ENCODE measurements around the gene ADARB2. TPM values are rescaled to one million over a fixed set of nuclear protein-coding genes. Genes with fewer than 3 reads are reported as not detected.
A peak's percentile ranks its signal among the peaks of the same experiment; 100 is the strongest.
"Not testable (repeated sequence)": the region's sequence is repeated elsewhere in the genome, so short reads cannot be mapped to it uniquely, and the experiment has no call there.

ADARB2 gene
- total RNA-seq, 2 experiments from 2014 or later: 1.3 to 1.4 TPM

DNA sequence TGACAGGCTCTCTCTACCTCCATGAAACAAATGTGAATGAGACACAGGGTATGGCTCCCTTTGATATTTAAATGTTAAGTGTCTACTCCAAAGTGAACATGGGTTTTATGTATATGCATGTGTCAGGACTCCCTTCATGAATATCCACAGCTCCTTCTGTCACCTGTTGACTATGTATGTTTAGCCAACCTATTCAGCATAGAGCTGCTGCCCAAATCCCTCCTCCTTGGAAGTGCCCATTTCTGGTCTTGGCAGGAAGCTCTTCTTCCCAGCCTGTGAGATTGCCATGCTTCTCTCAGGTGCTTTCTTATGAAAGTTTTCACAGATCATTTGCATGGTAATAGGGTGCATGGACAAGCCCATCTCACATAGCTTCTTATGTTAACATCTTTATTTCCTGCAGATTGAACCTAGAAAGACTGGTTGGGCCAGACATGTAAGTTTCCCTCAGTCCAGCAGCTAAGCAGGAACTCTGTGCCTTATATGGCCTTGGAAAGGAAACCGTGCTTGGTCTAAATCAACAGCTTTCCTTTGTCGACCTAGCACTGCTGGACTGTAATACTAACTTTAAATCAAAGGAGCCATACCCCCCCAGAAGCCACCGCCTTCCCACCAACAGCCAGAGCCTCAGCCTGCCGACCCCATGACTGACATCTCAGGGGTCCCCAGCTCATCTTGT is 288.9 kb downstream of the ADARB2 start:
- Mint-ChIP-seq H3K4me3 (no peak overlapping the region), H3K9me3 (no peaks in the 10 kb centered on the region), H3K4me1 (ENCODE audit: low read depth) (no peaks in the 10 kb centered on the region), H3K36me3 (ENCODE audit: low read depth) (no peaks in the 10 kb centered on the region), H3K27ac (no peak overlapping the region), H3K27me3 (ENCODE audit: low read depth) (peaks cover 20% of the 10 kb centered on the region)
- CTCF ChIA-PET: no interaction called here
- no peak for DNase-seq
- intact Hi-C loops (cut with micrococcal nuclease): no loop called here

DNA sequence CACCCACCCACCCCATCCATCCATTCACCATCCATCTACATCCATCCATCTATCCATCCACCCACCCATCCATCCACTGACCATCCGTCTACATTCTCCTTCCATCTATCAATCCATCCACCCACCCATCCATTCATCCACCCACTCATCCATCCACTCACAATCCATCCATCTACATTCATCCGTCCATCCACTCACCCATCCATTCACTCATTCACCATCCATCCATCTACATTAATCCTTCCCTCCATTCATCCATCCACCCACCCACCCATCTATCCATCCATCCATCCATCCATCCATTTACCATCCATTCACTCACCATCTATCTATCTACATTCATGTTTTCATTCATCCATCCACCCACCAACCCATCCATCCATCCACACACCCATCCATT is 292.5 kb downstream of the ADARB2 start:
- DNase-seq: no peak
- Mint-ChIP-seq H3K27ac (no peak overlapping the region), H3K4me1 (ENCODE audit: low read depth) (no peaks in the 10 kb centered on the region), H3K4me3 (no peak overlapping the region), H3K27me3 (ENCODE audit: low read depth) (peaks cover 7% of the 10 kb centered on the region), H3K36me3 (ENCODE audit: low read depth) (no peaks in the 10 kb centered on the region), H3K9me3 (no peaks in the 10 kb centered on the region)
- CTCF ChIA-PET: no interaction called here
- intact Hi-C loops (cut with micrococcal nuclease): no loop called here

DNA sequence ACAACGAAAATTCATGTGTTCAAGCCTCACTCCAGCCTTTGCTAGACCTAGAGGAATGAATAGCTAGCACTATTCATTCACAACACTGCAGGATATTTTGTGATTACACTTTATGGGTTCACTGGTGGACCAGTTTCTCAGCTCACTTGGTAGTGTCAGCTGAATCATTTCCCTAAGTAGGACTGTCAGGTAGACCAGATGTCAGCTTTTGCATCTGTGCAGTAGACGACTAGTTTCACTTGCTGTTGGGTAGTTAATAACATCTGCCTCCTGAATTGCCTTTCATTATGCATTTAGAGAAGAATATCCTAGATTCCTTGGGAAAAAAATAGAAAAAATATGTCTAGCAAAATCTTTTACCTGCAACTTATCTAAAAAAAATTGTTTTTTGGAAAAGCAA is 296.4 kb downstream of the ADARB2 start:
- DNase-seq: no peak
- Mint-ChIP-seq H3K9me3 (no peaks in the 10 kb centered on the region), H3K4me3 (no peak overlapping the region), H3K4me1 (ENCODE audit: low read depth) (no peaks in the 10 kb centered on the region), H3K27me3 (ENCODE audit: low read depth) (peaks cover 4% of the 10 kb centered on the region), H3K36me3 (ENCODE audit: low read depth) (no peaks in the 10 kb centered on the region), H3K27ac (no peak overlapping the region)
- intact Hi-C loops (cut with micrococcal nuclease): no loop called here
- CTCF ChIA-PET: no interaction called here

DNA sequence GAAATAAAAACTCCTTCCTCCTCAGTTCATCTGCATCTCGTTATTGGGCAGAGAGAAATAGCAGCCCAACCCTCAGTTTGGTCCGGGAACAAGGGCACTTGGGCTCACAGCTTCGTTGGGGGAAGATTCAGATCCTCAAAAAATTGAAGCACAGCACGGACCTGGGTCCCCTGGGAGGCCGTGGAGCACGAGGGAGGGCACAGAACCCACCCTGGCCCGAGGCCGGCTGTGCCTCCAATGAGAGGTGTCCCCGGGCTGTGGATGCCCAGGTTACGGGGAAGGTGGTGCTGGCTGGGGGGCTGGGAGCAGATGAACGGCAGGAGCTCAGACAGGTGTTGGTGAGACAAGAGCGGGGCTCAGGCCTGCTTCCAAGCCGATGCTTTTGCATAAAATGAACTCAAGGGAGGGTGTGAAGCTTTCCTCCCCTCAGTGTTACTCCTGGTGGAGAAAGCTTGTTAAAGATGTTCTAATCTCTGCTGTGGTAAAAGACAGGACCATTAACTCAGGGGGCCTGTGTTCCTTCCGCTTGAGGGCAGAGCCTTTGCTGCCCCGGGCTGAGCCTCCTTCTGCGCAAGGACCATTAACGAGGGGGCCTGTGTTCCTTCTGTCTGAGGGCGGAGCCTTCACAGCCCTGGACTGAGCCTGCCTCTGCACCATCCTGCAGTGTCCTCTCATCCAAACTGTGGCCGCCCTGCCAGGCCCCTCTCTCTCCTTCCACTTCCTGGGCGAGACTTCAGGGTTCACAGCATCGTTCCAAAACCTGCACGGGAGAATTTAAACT is 302.2 kb downstream of the ADARB2 start:
- no peak overlapping the region for H3K4me3 Mint-ChIP-seq
- CTCF ChIA-PET: no interaction called here

GRCh38 chr10:1434202-1434601 is 303.1 kb downstream of the ADARB2 start:
- H3K9me3 Mint-ChIP-seq: peaks cover 15% of the 10 kb centered on the region
- CTCF ChIA-PET: no interaction called here
- H3K4me3 Mint-ChIP-seq: no peak overlapping the region
- no peaks in the 10 kb centered on the region for H3K4me1 Mint-ChIP-seq (ENCODE audit: low read depth)
- intact Hi-C loops (cut with micrococcal nuclease): no loop called here
- peaks cover 7% of the 10 kb centered on the region for H3K27me3 Mint-ChIP-seq (ENCODE audit: low read depth)
- H3K36me3 Mint-ChIP-seq (ENCODE audit: low read depth): no peaks in the 10 kb centered on the region
- H3K27ac Mint-ChIP-seq: no peak overlapping the region
- no peak for DNase-seq

More for the DNA sequence above, 302.2 kb downstream of the ADARB2 start:
- H3K9me3 Mint-ChIP-seq: peaks cover 10% of the 10 kb centered on the region
- no peak for DNase-seq
- no peaks in the 10 kb centered on the region for H3K4me1 Mint-ChIP-seq (ENCODE audit: low read depth)
- H3K36me3 Mint-ChIP-seq (ENCODE audit: low read depth): no peaks in the 10 kb centered on the region
- H3K27ac Mint-ChIP-seq: no peak overlapping the region
- H3K27me3 Mint-ChIP-seq (ENCODE audit: low read depth): peaks cover 5% of the 10 kb centered on the region
- intact Hi-C loops (cut with micrococcal nuclease): no loop called here

GRCh38 chr10:1432161-1432560 is 305.2 kb downstream of the ADARB2 start:
- Mint-ChIP-seq H3K4me3 (no peak overlapping the region), H3K27me3 (ENCODE audit: low read depth) (peaks cover 7% of the 10 kb centered on the region)

DNA sequence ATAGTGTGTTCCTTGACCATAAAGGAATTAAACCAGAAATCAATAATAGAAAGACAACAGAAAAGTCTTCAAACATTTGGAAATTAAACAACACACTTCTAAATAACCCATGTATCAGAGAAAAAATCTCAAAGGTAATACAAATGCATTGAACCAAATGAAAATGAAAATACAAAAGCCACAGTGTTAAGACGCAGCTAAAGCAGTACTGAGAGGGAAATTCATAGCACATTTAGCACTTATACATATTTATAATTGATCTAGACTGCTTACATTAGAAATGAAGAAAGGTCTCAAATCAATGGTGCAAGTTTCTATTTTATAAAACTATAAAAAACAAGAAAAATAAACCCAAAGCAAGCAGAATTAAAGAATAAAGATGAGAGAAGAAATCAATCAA is 306.1 kb downstream of the ADARB2 start:
- Mint-ChIP-seq H3K27ac (no peak overlapping the region), H3K4me3 (no peak overlapping the region), H3K4me1 (ENCODE audit: low read depth) (no peaks in the 10 kb centered on the region), H3K36me3 (ENCODE audit: low read depth) (no peaks in the 10 kb centered on the region), H3K9me3 (peaks cover 15% of the 10 kb centered on the region), H3K27me3 (ENCODE audit: low read depth) (peaks cover 8% of the 10 kb centered on the region)
- no peak for DNase-seq
- CTCF ChIA-PET: no interaction called here
- intact Hi-C loops (cut with micrococcal nuclease): no loop called here

More at GRCh38 chr10:1432161-1432560, 305.2 kb downstream of the ADARB2 start:
- intact Hi-C loops (cut with micrococcal nuclease): no loop called here
- no peak for DNase-seq
- Mint-ChIP-seq H3K9me3 (peaks cover 15% of the 10 kb centered on the region), H3K36me3 (ENCODE audit: low read depth) (no peaks in the 10 kb centered on the region), H3K4me1 (ENCODE audit: low read depth) (no peaks in the 10 kb centered on the region), H3K27ac (no peak overlapping the region)
- CTCF ChIA-PET: interaction anchor here (0.5 to 0.6 kb wide), 2 partner anchors 26 to 27 kb away, joined by 3 to 4 read pairs; no protein-coding TSS in a partner anchor

- H3K4me3 Mint-ChIP-seq; H3K4me1 Mint-ChIP-seq (ENCODE audit: low read depth); H3K36me3 Mint-ChIP-seq (ENCODE audit: low read depth); CTCF ChIA-PET; DNase-seq; H3K27ac Mint-ChIP-seq; H3K27me3 Mint-ChIP-seq (ENCODE audit: low read depth): not testable (repeated sequence)
- H3K9me3 Mint-ChIP-seq: peaks cover 15% of the 10 kb centered on the region
- intact Hi-C loops (cut with micrococcal nuclease): loop anchor here (10.0 kb wide), 1 partner anchor 307 kb away; the partner anchor contains the start of gene ADARB2
Observed at GRCh38 chr10:1427521-1428186, 309.7 kb downstream of the ADARB2 start.

GRCh38 chr10:1426786-1427185 is 310.5 kb downstream of the ADARB2 start:
- DNase-seq: no peak
- no peak overlapping the region for H3K27ac Mint-ChIP-seq
- intact Hi-C loops (cut with micrococcal nuclease): loop anchor here (10.0 kb wide), 1 partner anchor 308 kb away; the partner anchor contains the start of gene ADARB2
- CTCF ChIA-PET: no interaction called here
- H3K27me3 Mint-ChIP-seq (ENCODE audit: low read depth): peaks cover 10% of the 10 kb centered on the region
- H3K4me3 Mint-ChIP-seq: no peak overlapping the region
- no peaks in the 10 kb centered on the region for H3K4me1 Mint-ChIP-seq (ENCODE audit: low read depth)
- no peaks in the 10 kb centered on the region for H3K36me3 Mint-ChIP-seq (ENCODE audit: low read depth)
- H3K9me3 Mint-ChIP-seq: peaks cover 15% of the 10 kb centered on the region

DNA sequence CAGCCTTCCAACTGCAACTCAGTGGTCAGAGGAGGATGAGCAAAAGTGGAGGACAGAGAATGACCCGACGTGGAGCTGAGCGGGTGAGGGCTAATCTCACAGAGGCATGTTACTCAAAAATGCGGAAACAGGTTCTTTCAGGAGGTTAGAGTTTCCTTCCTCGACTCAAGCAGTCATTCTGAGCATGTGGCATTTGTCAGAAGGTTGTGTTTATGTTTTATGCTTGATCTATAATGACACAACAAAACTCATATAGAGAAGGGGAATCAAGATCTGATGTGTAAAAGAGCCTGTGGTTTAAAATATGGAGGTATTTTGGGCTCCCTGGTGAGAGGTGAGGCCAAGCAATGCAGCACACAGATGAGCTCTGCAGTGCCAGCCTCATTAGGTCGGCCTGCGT is 311.4 kb downstream of the ADARB2 start:
- Mint-ChIP-seq H3K36me3 (ENCODE audit: low read depth) (no peaks in the 10 kb centered on the region), H3K9me3 (peaks cover 12% of the 10 kb centered on the region), H3K27ac (no peak overlapping the region), H3K27me3 (ENCODE audit: low read depth) (peaks cover 13% of the 10 kb centered on the region), H3K4me3 (no peak overlapping the region), H3K4me1 (ENCODE audit: low read depth) (no peaks in the 10 kb centered on the region)
- intact Hi-C loops (cut with micrococcal nuclease): loop anchor here (10.0 kb wide), 1 partner anchor 309 kb away; the partner anchor contains the start of gene ADARB2
- CTCF ChIA-PET: no interaction called here
- DNase-seq: peak; percentile 10

GRCh38 chr10:1424648-1425047 is 312.7 kb downstream of the ADARB2 start:
- Mint-ChIP-seq H3K27ac (no peak overlapping the region), H3K36me3 (ENCODE audit: low read depth) (no peaks in the 10 kb centered on the region), H3K9me3 (no peaks in the 10 kb centered on the region), H3K4me3 (no peak overlapping the region), H3K4me1 (ENCODE audit: low read depth) (peaks cover 7% of the 10 kb centered on the region), H3K27me3 (ENCODE audit: low read depth) (peaks cover 17% of the 10 kb centered on the region)
- CTCF ChIA-PET: no interaction called here
- intact Hi-C loops (cut with micrococcal nuclease): loop anchor here (5.0 to 10.0 kb wide), 2 partner anchors 218 to 310 kb away; partner anchors contain the start of gene ADARB2
- no peak for DNase-seq

GRCh38 chr10:1423676-1424253 is 313.6 kb downstream of the ADARB2 start:
- no peak for DNase-seq
- H3K36me3 Mint-ChIP-seq (ENCODE audit: low read depth): no peaks in the 10 kb centered on the region
- intact Hi-C loops (cut with micrococcal nuclease): loop anchor here (5.0 to 10.0 kb wide), 2 partner anchors 219 to 311 kb away; partner anchors contain the start of gene ADARB2
- peaks cover 7% of the 10 kb centered on the region for H3K4me1 Mint-ChIP-seq (ENCODE audit: low read depth)
- H3K27ac Mint-ChIP-seq: no peak overlapping the region
- no peaks in the 10 kb centered on the region for H3K9me3 Mint-ChIP-seq
- H3K4me3 Mint-ChIP-seq: no peak overlapping the region
- CTCF ChIA-PET: no interaction called here
- H3K27me3 Mint-ChIP-seq (ENCODE audit: low read depth): peaks cover 17% of the 10 kb centered on the region

Measured in activated naive CD4-positive, alpha-beta T cell treated with anti-CD3 and anti-CD28 coated beads for 36 hours (primary cell).